Stomach (tissue), 9 donors: ENCODE data around the gene C17orf113. TPM values are rescaled to one million over a fixed set of nuclear protein-coding genes. Genes with fewer than 3 reads are reported as not detected.
"Not testable (repeated sequence)": the region's sequence is repeated elsewhere in the genome, so short reads cannot be mapped to it uniquely, and the experiment has no call there.

Experiments
- DNase-seq, 2 donors: peaks; one replicate each; pipeline versions ENCODE4 v3.0.0 to v3.0.0-alpha.2; 2013 to 2019
- H3K27ac ChIP-seq, 5 donors: fragments of 200-600 bp in 4 of 5; sonication (generic) in 4 of 5; one replicate each; pipeline ENCODE4 v1.5.1; 2013 to 2019; ENCODE audit warnings: mild to moderate bottlenecking in 1 of 5, moderate library complexity in 1 of 5
- H3K27me3 ChIP-seq, 3 donors: fragments of 200-600 bp; sonication (generic); one replicate each; pipeline ENCODE4 v1.5.1; 2017 to 2019; ENCODE audit warnings: mixed run types in 1 of 3
- H3K36me3 ChIP-seq, 4 donors: fragments of 200-600 bp; sonication (generic); 1 replicate in 3 of 4; 2 replicates in 1 of 4; pipeline ENCODE4 v1.5.1; 2016 to 2019
- H3K4me1 ChIP-seq, 4 donors: fragments of 200-600 bp; sonication (generic); one replicate each; pipeline ENCODE4 v1.5.1; 2016 to 2019
- H3K4me3 ChIP-seq, 4 donors: fragments of 200-600 bp; sonication (generic) in 3 of 4; one replicate each; pipeline ENCODE4 v1.5.1; 2016 to 2019; ENCODE audit warnings: mild to moderate bottlenecking in 1 of 4
- H3K9me3 ChIP-seq, 4 donors: fragments of 200-600 bp; sonication (generic); one replicate each; pipeline ENCODE4 v1.5.1; 2016 to 2019
- CTCF ChIP-seq, 7 experiments: fragments of 450-650 bp in 4 of 7; fragments of 200-600 bp in 3 of 7; sonication (generic) in 3 of 7; IDR thresholded peaks; one replicate each; pipeline ENCODE4 v1.5.1; 2016 to 2019; ENCODE audit warnings: antibody characterized with exemption in 7 of 7, control low read depth in 2 of 7, mild to moderate bottlenecking in 1 of 7
- EP300 ChIP-seq: sonication (generic); formaldehyde crosslinking; IDR thresholded peaks from one replicate; pipeline ENCODE4 v1.6.1; 2017; ENCODE audit warnings: antibody characterized with exemption
- POLR2A ChIP-seq, 4 donors: fragments of 450-650 bp; IDR thresholded peaks; one replicate each; pipeline ENCODE4 v1.6.1; 2016; ENCODE audit warnings: antibody characterized with exemption in 4 of 4, control low read depth in 2 of 4, mild to moderate bottlenecking in 1 of 4, moderate library complexity in 1 of 4
- POLR2AphosphoS5 ChIP-seq, 3 donors: sonication (generic); formaldehyde crosslinking; IDR thresholded peaks; one replicate each; pipeline ENCODE4 v1.6.1; 2016; ENCODE audit warnings: antibody characterized with exemption in 3 of 3
- WGBS, 5 donors: extraction: QIAGEN DNeasy Blood & Tissue Kit in 3 of 5; methylation state at CpG; one replicate each; pipeline versions ENCODE4 v1.1.5 to v1.1.7; 2013 to 2018; 5-methylcytosine and 5-hydroxymethylcytosine counted together
- intact Hi-C: fragments of 100-400 bp; cut with DNase I; formaldehyde crosslinking; loops from one replicate; pipeline ENCODE4 v1.15.1; 2023; ENCODE audit warnings: low total_unique reads
- polyA plus RNA-seq, 3 donors: library from polyadenylated mRNA; stranded (reverse); fragments of 200-250 nt; gene quantifications; one replicate each; pipeline ENCODE4 v1.2.3, GENCODE V29; 2013
- total RNA-seq, 5 donors: library from RNA; depleted of rRNA; stranded (reverse); fragments of >200 nt; gene quantifications; one replicate each; pipeline versions ENCODE4 v1.1.0 to v1.2.3, GENCODE V29; 2014 to 2016
- donor health status: healthy with polysubstance abuse.
- donor health status: Bipolar disorder and iron deficiency.
- donor health status: healthy.

Gene C17orf113
- total and polyA plus RNA-seq, 8 donors, result 0.31 to 5.2 (median 1.4) TPM; not detected in 2

DNA sequence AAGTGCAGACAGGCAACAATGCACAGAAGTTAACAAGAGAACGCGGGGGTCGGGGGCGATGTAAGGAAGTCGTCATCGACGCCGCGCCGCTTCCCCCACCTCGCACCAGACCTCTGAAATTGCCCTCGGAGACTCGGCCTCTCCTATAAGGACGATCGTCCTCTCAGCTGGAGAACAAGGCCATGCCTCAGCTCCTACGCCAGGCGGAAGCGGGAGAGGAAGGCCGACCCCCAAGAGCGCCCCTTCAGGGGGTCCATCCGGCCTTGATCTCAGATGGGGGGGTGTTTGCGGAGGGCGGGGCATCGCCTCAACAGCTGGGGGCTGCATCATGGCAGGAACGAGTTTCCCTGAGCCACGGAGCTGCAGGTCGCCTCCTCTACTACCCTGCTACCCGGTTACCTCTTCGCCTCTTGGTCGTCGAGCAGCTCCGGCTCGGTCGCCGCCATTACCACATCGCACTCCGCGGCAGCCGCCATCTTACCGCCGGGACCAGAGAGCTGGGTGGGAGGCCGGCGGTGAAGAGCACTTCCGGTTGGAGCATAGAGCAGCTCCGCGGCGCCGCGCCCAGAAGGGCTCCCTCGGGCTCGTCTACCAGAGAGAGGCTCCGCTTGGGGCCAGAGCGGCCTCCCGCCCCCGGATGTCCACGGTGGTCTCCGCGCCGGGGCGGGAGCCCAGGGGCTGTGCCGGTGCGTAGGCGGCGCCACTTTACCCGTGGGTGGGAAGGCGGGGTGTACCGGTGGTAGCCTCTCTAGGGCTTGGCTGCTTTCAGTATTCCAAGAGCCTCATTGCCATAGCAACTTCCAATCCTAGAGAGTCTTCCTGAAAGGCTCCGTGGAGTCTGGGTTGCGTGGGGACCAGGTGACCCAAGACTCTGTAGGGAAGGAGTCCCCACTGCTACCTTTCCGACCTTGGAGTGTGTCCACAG, 33.2 kb downstream of the C17orf113 start, which contains the start of gene DNAJC7:
Gene DNAJC7, minus strand, starts transcription at position 499 of the 925 bp plus-strand sequence. Its CDS starts 23 bp downstream, at position 476.
- peak within 1 kb of the TSS; percentile 81 to 95 (median 88) for H3K4me3 ChIP-seq
- WGBS, 5 donors, result 0 to 1% (median 0%) methylated on average over 37 to 70 of the region's 70 CpGs
- TF ChIP-seq CTCF (IDR thresholded peaks at IDR 0.05) (peak in 1 of 7 experiments; percentile 30), POLR2A (IDR thresholded peaks at IDR 0.05) (no peak), POLR2AphosphoS5 (IDR thresholded peaks at IDR 0.05) (peak; percentile 59 to 89 (median 76)), EP300 (no peak)
- H3K27me3 ChIP-seq, result no peaks in the 10 kb centered on the region
- intact Hi-C loops, result no loop called here
- peaks cover 43 to 77% (median 69%) of the 10 kb centered on the region in 4 donors for H3K4me1 ChIP-seq
- no peaks in the 10 kb centered on the region for H3K9me3 ChIP-seq
- peak; percentile 93 to 98 for DNase-seq
- peak within 1 kb of the TSS; percentile 87 to 95 (median 93) for H3K27ac ChIP-seq
- H3K36me3 ChIP-seq, result peaks cover 3 to 8% (median 7%) of the 10 kb centered on the region in 4 donors

- no peaks in the 10 kb centered on the region for H3K27me3 ChIP-seq
- H3K4me3 ChIP-seq, result peak overlapping the region; percentile 81 to 95 (median 88)
- H3K4me1 ChIP-seq, result peaks cover 42 to 81% (median 69%) of the 10 kb centered on the region in 4 donors
- peak overlapping the region; percentile 87 to 95 (median 93) for H3K27ac ChIP-seq
- WGBS, 5 donors, result 2 to 5% (median 3%) methylated on average over 12 of the region's 12 CpGs
- no peaks in the 10 kb centered on the region for H3K9me3 ChIP-seq
- peak in 1 of 2 donors; percentile 51 for DNase-seq
- intact Hi-C loops, result no loop called here
- no peaks in the 10 kb centered on the region for H3K36me3 ChIP-seq
- no peak for TF ChIP-seq POLR2A (IDR thresholded peaks at IDR 0.05)
- TF ChIP-seq POLR2AphosphoS5 (IDR thresholded peaks at IDR 0.05), result no peak
- TF ChIP-seq CTCF (IDR thresholded peaks at IDR 0.05), result no peak
- TF ChIP-seq EP300, result no peak
Observed at GRCh38 chr17:42016411-42016831, 34.0 kb downstream of the C17orf113 start.

DNA sequence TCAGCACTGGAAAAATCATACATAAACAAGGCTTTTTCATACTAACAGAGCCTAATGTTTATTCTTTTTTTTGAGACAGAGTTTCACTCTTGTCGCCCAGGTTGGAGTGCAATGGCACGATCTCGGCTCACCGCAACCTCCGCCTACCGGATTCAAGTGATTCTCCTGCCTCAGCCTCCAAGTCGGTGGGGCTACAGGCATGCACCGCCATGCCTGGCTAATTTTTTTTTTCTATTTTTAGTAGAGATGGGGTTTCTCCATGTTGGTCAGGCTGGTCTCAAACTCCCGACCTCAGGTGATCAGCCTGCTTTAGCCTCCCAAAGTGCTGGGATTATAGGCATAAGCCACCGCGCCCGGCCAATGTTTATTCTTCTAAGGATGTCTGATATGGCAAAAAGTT, 36.7 kb downstream of the C17orf113 start:
- WGBS, 5 donors, result 80 to 88% (median 81%) methylated on average over 12 of the region's 12 CpGs
- H3K4me3 ChIP-seq, H3K27ac ChIP-seq, intact Hi-C loops, H3K27me3 ChIP-seq, DNase-seq, H3K36me3 ChIP-seq, H3K9me3 ChIP-seq: not testable (repeated sequence)
- H3K4me1 ChIP-seq, result peaks cover 36 to 88% (median 77%) of the 10 kb centered on the region in 4 donors

DNA sequence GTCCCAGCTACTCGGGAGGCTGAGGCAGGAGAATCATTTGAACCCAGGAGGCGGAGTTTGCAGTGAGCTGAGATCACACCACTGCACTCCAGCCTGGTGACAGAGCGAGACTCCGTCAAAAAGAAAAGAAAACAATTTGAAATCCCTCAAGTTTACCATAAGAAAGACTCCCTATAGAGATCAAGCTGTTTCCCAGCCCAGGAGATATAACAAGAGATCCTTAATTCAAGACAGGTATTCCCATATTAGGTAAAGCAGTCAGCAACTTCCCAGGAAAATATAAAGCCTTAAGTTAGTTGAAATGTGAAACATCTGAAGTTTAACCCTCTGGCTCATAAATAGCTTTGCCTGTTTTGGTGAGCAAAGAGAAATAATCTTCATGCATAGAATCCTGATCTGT, 38.0 kb downstream of the C17orf113 start:
- H3K4me3 ChIP-seq, H3K9me3 ChIP-seq, H3K27me3 ChIP-seq, DNase-seq, intact Hi-C loops, H3K27ac ChIP-seq: not testable (repeated sequence)
- WGBS, 5 donors, result 71 to 85% (median 82%) methylated on average over 4 of the region's 4 CpGs
- H3K4me1 ChIP-seq, result peaks cover 29 to 87% (median 76%) of the 10 kb centered on the region in 4 donors
- peaks cover 0 to 10% (median 6%) of the 10 kb centered on the region in 4 donors for H3K36me3 ChIP-seq

- TF ChIP-seq CTCF (IDR thresholded peaks at IDR 0.05) (no peak), EP300 (no peak), POLR2A (IDR thresholded peaks at IDR 0.05) (no peak), POLR2AphosphoS5 (IDR thresholded peaks at IDR 0.05) (no peak)
- Histone ChIP-seq H3K9me3 (no peaks in the 10 kb centered on the region), H3K27ac (peak overlapping the region in 1 of 5 donors; percentile 56), H3K4me1 (peaks cover 24 to 93% (median 77%) of the 10 kb centered on the region in 4 donors), H3K4me3 (no peak overlapping the region), H3K36me3 (peaks cover 0 to 10% (median 6%) of the 10 kb centered on the region in 4 donors), H3K27me3 (no peaks in the 10 kb centered on the region)
- intact Hi-C loops, result no loop called here
- DNase-seq, result no peak
- WGBS, 5 donors, result 88 to 96% (median 95%) methylated on average over 3 of the region's 3 CpGs
Observed at GRCh38 chr17:42010898-42011516, 39.4 kb downstream of the C17orf113 start.

DNA sequence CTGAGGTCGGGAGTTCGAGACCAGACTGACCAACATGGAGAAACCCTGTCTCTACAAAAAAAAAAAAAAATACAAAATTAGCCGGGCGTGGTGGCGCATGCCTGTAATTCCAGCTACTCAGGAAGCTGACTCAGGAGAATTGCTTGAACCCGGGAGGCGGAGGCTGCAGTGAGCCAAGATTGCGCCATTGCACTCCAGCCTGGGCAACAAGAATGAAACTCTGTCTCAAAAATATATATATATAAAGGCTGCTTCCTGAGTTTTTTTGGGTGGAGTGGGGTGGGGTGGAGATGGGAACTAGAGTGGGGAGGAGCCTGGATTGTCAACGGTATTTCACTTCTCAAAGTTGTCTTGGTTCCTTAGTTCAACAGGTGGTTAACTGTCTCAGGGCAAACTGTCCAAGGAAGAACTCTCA, 40.1 kb downstream of the C17orf113 start:
- H3K9me3 ChIP-seq, DNase-seq, H3K4me3 ChIP-seq, intact Hi-C loops, H3K27me3 ChIP-seq: not testable (repeated sequence)
- Histone ChIP-seq H3K4me1 (peaks cover 17 to 93% (median 73%) of the 10 kb centered on the region in 4 donors), H3K36me3 (peaks cover 0 to 10% (median 6%) of the 10 kb centered on the region in 4 donors), H3K27ac (peak overlapping the region in 1 of 5 donors; percentile 56)
- 66 to 75% (median 74%) methylated on average over 9 of the region's 9 CpGs for WGBS, 5 donors
